C4-2B (cell line): ENCODE data around the gene PCDH9.

Experiments used
- ZFX ChIP-seq: fragments of 450-650 bp; IDR thresholded peaks from 2 replicates; pipeline ENCODE4 v1.6.1; 2017
- TF ChIP-seq, protein P1 (sequence below): fragments of 450-650 bp; conservative IDR thresholded peaks from 2 replicates; pipeline ENCODE4 v1.5.1; 2017; ENCODE audit warnings: mild to moderate bottlenecking

DNA sequence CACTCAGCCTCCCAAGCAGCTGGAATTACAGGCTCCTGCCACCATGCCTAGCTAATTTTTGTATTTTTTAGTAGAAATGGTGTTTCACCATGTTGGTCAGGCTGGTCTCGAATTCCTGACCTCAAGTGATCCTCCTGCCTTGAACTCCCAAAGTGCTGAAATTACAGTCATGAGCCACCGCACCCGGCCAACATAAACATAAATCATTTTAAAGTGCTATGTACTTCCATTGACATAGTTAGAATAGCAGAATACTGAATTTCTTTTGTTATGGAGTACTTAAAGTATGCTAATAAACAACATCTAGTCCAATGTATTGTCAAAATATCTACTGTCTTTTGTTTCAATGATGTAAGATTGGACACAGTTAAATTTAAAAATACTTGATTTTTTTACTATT, 539.0 kb downstream of the PCDH9 start:
- TF ChIP-seq, protein P1, sequence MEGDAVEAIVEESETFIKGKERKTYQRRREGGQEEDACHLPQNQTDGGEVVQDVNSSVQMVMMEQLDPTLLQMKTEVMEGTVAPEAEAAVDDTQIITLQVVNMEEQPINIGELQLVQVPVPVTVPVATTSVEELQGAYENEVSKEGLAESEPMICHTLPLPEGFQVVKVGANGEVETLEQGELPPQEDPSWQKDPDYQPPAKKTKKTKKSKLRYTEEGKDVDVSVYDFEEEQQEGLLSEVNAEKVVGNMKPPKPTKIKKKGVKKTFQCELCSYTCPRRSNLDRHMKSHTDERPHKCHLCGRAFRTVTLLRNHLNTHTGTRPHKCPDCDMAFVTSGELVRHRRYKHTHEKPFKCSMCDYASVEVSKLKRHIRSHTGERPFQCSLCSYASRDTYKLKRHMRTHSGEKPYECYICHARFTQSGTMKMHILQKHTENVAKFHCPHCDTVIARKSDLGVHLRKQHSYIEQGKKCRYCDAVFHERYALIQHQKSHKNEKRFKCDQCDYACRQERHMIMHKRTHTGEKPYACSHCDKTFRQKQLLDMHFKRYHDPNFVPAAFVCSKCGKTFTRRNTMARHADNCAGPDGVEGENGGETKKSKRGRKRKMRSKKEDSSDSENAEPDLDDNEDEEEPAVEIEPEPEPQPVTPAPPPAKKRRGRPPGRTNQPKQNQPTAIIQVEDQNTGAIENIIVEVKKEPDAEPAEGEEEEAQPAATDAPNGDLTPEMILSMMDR: no peak
- TF ChIP-seq ZFX: no peak
